OCI-LY1 (cell line): ENCODE measurements around the gene DCUN1D4.

ENCODE experiments used
- H2AFZ ChIP-seq: fragments of 200-600 bp; sonication (generic), shearing (Covaris generic); 2 replicates; pipeline ENCODE4 v1.6.0; 2014; ENCODE audit warnings: antibody characterized with exemption, mild to moderate bottlenecking, low read length
- H3F3A ChIP-seq: fragments of 200-600 bp; sonication (generic), shearing (Covaris generic); 2 replicates; pipeline ENCODE4 v1.6.0; 2014; ENCODE audit warnings: mild to moderate bottlenecking, antibody characterized with exemption, low read length, moderate library complexity; ENCODE audit not compliant: insufficient read depth
- H3K27ac ChIP-seq: fragments of 200-600 bp; sonication (generic); 2 replicates; pipeline ENCODE4 v1.5.1; 2014; ENCODE audit warnings: low read length, mixed run types, mild to moderate bottlenecking, low read depth; ENCODE audit not compliant: poor library complexity, severe bottlenecking
- H3K27me3 ChIP-seq: fragments of 200-600 bp; sonication (generic); 2 replicates; pipeline ENCODE4 v1.6.0; 2014; ENCODE audit warnings: antibody characterized with exemption, mild to moderate bottlenecking, low read length, moderate library complexity; ENCODE audit not compliant: insufficient read depth
- H3K36me3 ChIP-seq: fragments of 200-600 bp; sonication (generic); 2 replicates; pipeline ENCODE4 v1.6.1; 2014; ENCODE audit warnings: mild to moderate bottlenecking, antibody characterized with exemption, low read length, moderate library complexity, mixed read lengths; ENCODE audit not compliant: insufficient read depth
- H3K4me1 ChIP-seq: fragments of 200-600 bp; sonication (generic); 2 replicates; pipeline ENCODE4 v1.5.1; 2014; ENCODE audit warnings: mild to moderate bottlenecking, low read length, moderate library complexity; ENCODE audit not compliant: insufficient read depth, severe bottlenecking
- H3K4me2 ChIP-seq: fragments of 200-600 bp; sonication (generic), shearing (Covaris generic); 2 replicates; pipeline ENCODE4 v1.6.1; 2014; ENCODE audit warnings: low read length
- H3K4me3 ChIP-seq: fragments of 200-600 bp; sonication (generic); 2 replicates; pipeline ENCODE4 v1.5.1; 2014; ENCODE audit warnings: low read length, low read depth, mild to moderate bottlenecking, mixed read lengths; ENCODE audit not compliant: poor library complexity, severe bottlenecking
- H3K79me2 ChIP-seq: fragments of 200-600 bp; shearing (Covaris generic); 2 replicates; pipeline ENCODE4 v1.6.1; 2016; ENCODE audit warnings: mixed run types, low read length, mixed read lengths; ENCODE audit not compliant: insufficient read depth
- H3K9ac ChIP-seq: fragments of 200-600 bp; sonication (generic), shearing (Covaris generic); 2 replicates; pipeline ENCODE4 v1.6.1; 2014; ENCODE audit warnings: mild to moderate bottlenecking, low read length, mixed read lengths
- H3K9me2 ChIP-seq: fragments of 200-600 bp; sonication (generic), shearing (Covaris generic); 2 replicates; pipeline ENCODE4 v1.6.1; 2014; ENCODE audit warnings: low read depth, mild to moderate bottlenecking, low read length, mixed read lengths
- H3K9me3 ChIP-seq: fragments of 200-600 bp; shearing (Covaris generic); 2 replicates; pipeline ENCODE4 v1.6.1; 2014; ENCODE audit warnings: low read length, mixed read lengths
- H4K20me1 ChIP-seq: fragments of 200-600 bp; sonication (generic), shearing (Covaris generic); 2 replicates; pipeline ENCODE4 v1.6.0; 2016; ENCODE audit warnings: mild to moderate bottlenecking, low read length; ENCODE audit not compliant: insufficient read depth
- CTCF ChIP-seq: fragments of 200-600 bp; sonication (generic), shearing (Covaris generic); IDR thresholded peaks from 2 replicates; pipeline ENCODE4 v1.5.1; 2017; ENCODE audit warnings: mild to moderate bottlenecking, antibody characterized with exemption, low read length, moderate library complexity, mixed read lengths
- EZH2 ChIP-seq: fragments of 200-600 bp; sonication (generic), shearing (Covaris generic); IDR thresholded peaks from 2 replicates; pipeline ENCODE4 v1.8.0; 2017; ENCODE audit warnings: borderline replicate concordance, mixed run types, mild to moderate bottlenecking, antibody characterized with exemption, low read length, moderate library complexity, mixed read lengths

DCUN1D4 gene

GRCh38 chr4:51963841-51964517, 121.0 kb downstream of the DCUN1D4 start:
- H3K9me2 ChIP-seq = no peaks in the 10 kb centered on the region
- no peaks in the 10 kb centered on the region for H4K20me1 ChIP-seq
- H3K9ac ChIP-seq = no peak overlapping the region
- H3K27ac ChIP-seq = no peak overlapping the region
- H2AFZ ChIP-seq = no peak overlapping the region
- H3K36me3 ChIP-seq = no peaks in the 10 kb centered on the region
- no peaks in the 10 kb centered on the region for H3K79me2 ChIP-seq
- H3K4me1 ChIP-seq = no peaks in the 10 kb centered on the region
- H3K27me3 ChIP-seq = no peaks in the 10 kb centered on the region
- TF ChIP-seq EZH2 (no peak), CTCF (no peak)
- H3F3A ChIP-seq = no peaks in the 10 kb centered on the region
- no peaks in the 10 kb centered on the region for H3K9me3 ChIP-seq
- H3K4me3 ChIP-seq = no peak overlapping the region
- H3K4me2 ChIP-seq = no peak overlapping the region

- Histone ChIP-seq H3K4me2 (no peak overlapping the region), H3K27me3 (no peaks in the 10 kb centered on the region), H4K20me1 (no peaks in the 10 kb centered on the region), H3K27ac (no peak overlapping the region), H2AFZ (no peak overlapping the region), H3K9me3 (no peaks in the 10 kb centered on the region), H3F3A (no peaks in the 10 kb centered on the region), H3K36me3 (no peaks in the 10 kb centered on the region), H3K9me2 (no peaks in the 10 kb centered on the region), H3K9ac (no peak overlapping the region), H3K4me1 (no peaks in the 10 kb centered on the region), H3K4me3 (no peak overlapping the region), H3K79me2 (no peaks in the 10 kb centered on the region)
- TF ChIP-seq CTCF (no peak), EZH2 (no peak)
These were observed 122.9 kb downstream of the DCUN1D4 start for GRCh38 chr4:51965862-51966261.
